LNCAP (cell line): Measurements from ENCODE around the gene ASIC1.

ENCODE experiments used
- CTCF ChIP-seq: fragments of 450-650 bp; IDR thresholded peaks from 2 replicates; pipeline ENCODE4 v1.5.1; 2017; ENCODE audit warnings: mild to moderate bottlenecking

The ASIC1 gene

GRCh38 chr12:50058743-50059312 is 1.4 kb downstream of the ASIC1 start:
- no peak for TF ChIP-seq CTCF

- no peak for TF ChIP-seq CTCF
Measured at GRCh38 chr12:50059440-50060119, 2.2 kb downstream of the ASIC1 start.

- no peak for TF ChIP-seq CTCF
Measured at GRCh38 chr12:50060120-50060468, 2.7 kb downstream of the ASIC1 start.

GRCh38 chr12:50061171-50061570 is 3.8 kb downstream of the ASIC1 start:
- no peak for TF ChIP-seq CTCF

GRCh38 chr12:50061946-50062686 is 4.7 kb downstream of the ASIC1 start:
- TF ChIP-seq CTCF: no peak

- TF ChIP-seq CTCF: no peak
Measured at GRCh38 chr12:50062728-50063460, 5.5 kb downstream of the ASIC1 start.

- no peak for TF ChIP-seq CTCF
Measured at GRCh38 chr12:50065726-50066310, 8.4 kb downstream of the ASIC1 start.
